HepG2 (cell line): Measurements from ENCODE around the gene VEGFB. TPM values are rescaled to one million over a fixed set of nuclear protein-coding genes. Genes with fewer than 3 reads are reported as not detected.

Experiments used
- GTF2F1 ChIP-seq: fragments of 150-350 bp; IDR thresholded peaks from 2 replicates; pipeline ENCODE4 v1.6.1; 2014; ENCODE audit warnings: low read length
- MEIS1 ChIP-seq: sonication (generic); formaldehyde crosslinking; IDR thresholded peaks from 2 replicates; pipeline ENCODE4 v1.9.0; 2021; ENCODE audit warnings: mild to moderate bottlenecking, missing genetic modification reagents, moderate library complexity, borderline replicate concordance
- NFYC ChIP-seq: IDR thresholded peaks from 2 replicates; pipeline ENCODE4 v1.6.1; 2016; ENCODE audit warnings: missing genetic modification reagents, missing compliant biosample characterization
- RAD51 ChIP-seq: fragments of 450-650 bp; IDR thresholded peaks from 2 replicates; pipeline ENCODE4 v1.6.1; 2016; ENCODE audit warnings: borderline replicate concordance
- SALL1 ChIP-seq: sonication (generic); formaldehyde crosslinking; IDR thresholded peaks from 2 replicates; pipeline ENCODE4 v1.8.0; 2022; ENCODE audit warnings: mild to moderate bottlenecking, missing genetic modification reagents
- SOX13 ChIP-seq, 3 experiments: fragments of 450-650 bp in 1 of 3; sonication (generic) in 1 of 3; formaldehyde crosslinking in 1 of 3; IDR thresholded peaks in 2 of 3; conservative IDR thresholded peaks in 1 of 3; 2 replicates each; pipeline versions ENCODE4 v1.5.0 to v1.6.1; 2016 to 2020; ENCODE audit warnings: antibody characterized with exemption in 1 of 3, mild to moderate bottlenecking in 1 of 3, missing compliant biosample characterization in 1 of 3, missing genetic modification reagents in 1 of 3, moderate library complexity in 1 of 3
- TBP ChIP-seq: sonication (generic); formaldehyde crosslinking; IDR thresholded peaks from 2 replicates; pipeline ENCODE4 v1.5.0; 2020; ENCODE audit warnings: missing genetic modification reagents
- U2AF1 ChIP-seq: fragments of 200-400 bp; formaldehyde crosslinking; optimal IDR thresholded peaks from 2 replicates; pipeline ENCODE3; 2017; ENCODE audit warnings: mild to moderate bottlenecking, low read depth, low read length
- ZNF143 ChIP-seq: sonication (generic); formaldehyde crosslinking; IDR thresholded peaks from 2 replicates; pipeline ENCODE4 v1.4.0; 2020; ENCODE audit warnings: missing genetic modification reagents
- ZNF256 ChIP-seq: sonication (generic); formaldehyde crosslinking; conservative IDR thresholded peaks from 2 replicates; pipeline ENCODE4 v1.4.0; 2020; ENCODE audit warnings: missing genetic modification reagents
- polyA plus RNA-seq, 8 experiments: library from polyadenylated mRNA; depleted of rRNA in 3 of 8; stranded (reverse) in 7 of 8; unstranded in 1 of 8; fragments of >200 nt; fragmentation: Illumina TruSeq in 4 of 8; extraction: Trizol in 4 of 8; gene quantifications; 2 replicates each; pipeline versions ENCODE4 v1.2.1 to v1.2.3, GENCODE V29; 2011 to 2016; ENCODE audit warnings: low read depth in 4 of 8, missing spikeins in 1 of 8, mixed read lengths in 1 of 8; ENCODE audit not compliant: insufficient read depth in 1 of 8
- total RNA-seq, 5 experiments: library from RNA; depleted of rRNA; stranded (reverse); fragments of >200 nt; fragmentation: Illumina TruSeq; extraction: Trizol; gene quantifications; 2 replicates each; pipeline ENCODE4 v1.2.3, GENCODE V29; 2016; ENCODE audit warnings: low read depth in 1 of 5
- TF ChIP-seq, protein P1 (sequence below): sonication (generic); formaldehyde crosslinking; IDR thresholded peaks from 2 replicates; pipeline ENCODE4 v1.4.0; 2020; ENCODE audit warnings: mild to moderate bottlenecking, missing genetic modification reagents
- TF ChIP-seq, protein P2 (sequence below): sonication (generic); formaldehyde crosslinking; IDR thresholded peaks from 2 replicates; pipeline ENCODE4 v1.4.0; 2020; ENCODE audit warnings: mild to moderate bottlenecking, missing genetic modification reagents
- TF ChIP-seq, protein P3 (sequence below): sonication (generic); formaldehyde crosslinking; IDR thresholded peaks from 2 replicates; pipeline ENCODE4 v1.9.0; 2021; ENCODE audit warnings: missing genetic modification reagents, mild to moderate bottlenecking, borderline replicate concordance
- TF ChIP-seq, protein P4 (sequence below): sonication (generic); formaldehyde crosslinking; IDR thresholded peaks from 2 replicates; pipeline ENCODE4 v1.4.0; 2020; ENCODE audit warnings: mild to moderate bottlenecking, low read depth, missing genetic modification reagents
- TF ChIP-seq, protein P5 (sequence below): sonication (generic); formaldehyde crosslinking; IDR thresholded peaks from 2 replicates; pipeline ENCODE4 v1.4.0; 2020; ENCODE audit warnings: missing genetic modification reagents

The VEGFB gene
- total and polyA plus RNA-seq, 2 of the 13 experiments (the other 11 are each of a cell fraction or from before 2014, with no cell fraction given): 9.0 to 11.3 TPM

DNA sequence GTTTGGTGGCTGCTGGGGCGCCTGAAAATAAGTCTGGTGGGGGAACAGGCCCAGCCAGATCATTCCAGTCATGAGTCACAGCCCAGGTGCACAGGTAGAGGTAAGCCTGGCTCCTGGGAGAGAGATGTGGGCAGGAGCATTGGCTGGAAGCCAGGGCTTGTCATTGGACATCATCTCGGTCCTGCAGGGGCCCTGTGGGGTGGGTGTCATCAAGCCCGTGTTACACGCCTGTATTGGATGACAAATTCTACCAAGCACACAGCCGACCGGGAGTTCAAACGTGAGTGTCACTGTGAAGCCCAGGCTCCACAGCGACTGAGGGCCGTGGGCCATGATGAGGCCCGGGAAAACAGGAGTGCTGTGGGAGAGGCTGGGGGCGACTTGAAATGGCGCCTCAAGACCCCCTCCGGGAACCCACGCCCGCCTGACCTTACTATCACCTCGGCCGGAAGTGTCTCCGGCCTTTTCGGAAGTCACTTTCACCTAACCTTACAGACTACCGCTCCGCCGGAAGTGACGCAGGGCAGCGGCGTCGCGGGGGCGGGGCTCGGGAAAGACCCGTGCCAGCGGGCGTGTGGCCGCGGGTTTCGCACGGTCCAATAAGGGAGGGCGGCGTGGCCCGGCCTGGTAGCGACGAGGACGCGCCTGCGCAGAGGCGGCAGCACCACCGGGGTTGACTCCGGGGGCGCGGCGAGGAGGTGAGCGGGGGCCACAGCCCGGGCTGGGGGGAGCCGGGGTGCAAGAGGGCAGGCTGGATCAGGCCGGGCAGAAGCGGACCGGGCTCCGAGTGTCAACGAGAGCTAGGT, 6.3 kb downstream of the VEGFB start, which contains the start of gene FKBP2 (continued):
- TF ChIP-seq, protein P1, sequence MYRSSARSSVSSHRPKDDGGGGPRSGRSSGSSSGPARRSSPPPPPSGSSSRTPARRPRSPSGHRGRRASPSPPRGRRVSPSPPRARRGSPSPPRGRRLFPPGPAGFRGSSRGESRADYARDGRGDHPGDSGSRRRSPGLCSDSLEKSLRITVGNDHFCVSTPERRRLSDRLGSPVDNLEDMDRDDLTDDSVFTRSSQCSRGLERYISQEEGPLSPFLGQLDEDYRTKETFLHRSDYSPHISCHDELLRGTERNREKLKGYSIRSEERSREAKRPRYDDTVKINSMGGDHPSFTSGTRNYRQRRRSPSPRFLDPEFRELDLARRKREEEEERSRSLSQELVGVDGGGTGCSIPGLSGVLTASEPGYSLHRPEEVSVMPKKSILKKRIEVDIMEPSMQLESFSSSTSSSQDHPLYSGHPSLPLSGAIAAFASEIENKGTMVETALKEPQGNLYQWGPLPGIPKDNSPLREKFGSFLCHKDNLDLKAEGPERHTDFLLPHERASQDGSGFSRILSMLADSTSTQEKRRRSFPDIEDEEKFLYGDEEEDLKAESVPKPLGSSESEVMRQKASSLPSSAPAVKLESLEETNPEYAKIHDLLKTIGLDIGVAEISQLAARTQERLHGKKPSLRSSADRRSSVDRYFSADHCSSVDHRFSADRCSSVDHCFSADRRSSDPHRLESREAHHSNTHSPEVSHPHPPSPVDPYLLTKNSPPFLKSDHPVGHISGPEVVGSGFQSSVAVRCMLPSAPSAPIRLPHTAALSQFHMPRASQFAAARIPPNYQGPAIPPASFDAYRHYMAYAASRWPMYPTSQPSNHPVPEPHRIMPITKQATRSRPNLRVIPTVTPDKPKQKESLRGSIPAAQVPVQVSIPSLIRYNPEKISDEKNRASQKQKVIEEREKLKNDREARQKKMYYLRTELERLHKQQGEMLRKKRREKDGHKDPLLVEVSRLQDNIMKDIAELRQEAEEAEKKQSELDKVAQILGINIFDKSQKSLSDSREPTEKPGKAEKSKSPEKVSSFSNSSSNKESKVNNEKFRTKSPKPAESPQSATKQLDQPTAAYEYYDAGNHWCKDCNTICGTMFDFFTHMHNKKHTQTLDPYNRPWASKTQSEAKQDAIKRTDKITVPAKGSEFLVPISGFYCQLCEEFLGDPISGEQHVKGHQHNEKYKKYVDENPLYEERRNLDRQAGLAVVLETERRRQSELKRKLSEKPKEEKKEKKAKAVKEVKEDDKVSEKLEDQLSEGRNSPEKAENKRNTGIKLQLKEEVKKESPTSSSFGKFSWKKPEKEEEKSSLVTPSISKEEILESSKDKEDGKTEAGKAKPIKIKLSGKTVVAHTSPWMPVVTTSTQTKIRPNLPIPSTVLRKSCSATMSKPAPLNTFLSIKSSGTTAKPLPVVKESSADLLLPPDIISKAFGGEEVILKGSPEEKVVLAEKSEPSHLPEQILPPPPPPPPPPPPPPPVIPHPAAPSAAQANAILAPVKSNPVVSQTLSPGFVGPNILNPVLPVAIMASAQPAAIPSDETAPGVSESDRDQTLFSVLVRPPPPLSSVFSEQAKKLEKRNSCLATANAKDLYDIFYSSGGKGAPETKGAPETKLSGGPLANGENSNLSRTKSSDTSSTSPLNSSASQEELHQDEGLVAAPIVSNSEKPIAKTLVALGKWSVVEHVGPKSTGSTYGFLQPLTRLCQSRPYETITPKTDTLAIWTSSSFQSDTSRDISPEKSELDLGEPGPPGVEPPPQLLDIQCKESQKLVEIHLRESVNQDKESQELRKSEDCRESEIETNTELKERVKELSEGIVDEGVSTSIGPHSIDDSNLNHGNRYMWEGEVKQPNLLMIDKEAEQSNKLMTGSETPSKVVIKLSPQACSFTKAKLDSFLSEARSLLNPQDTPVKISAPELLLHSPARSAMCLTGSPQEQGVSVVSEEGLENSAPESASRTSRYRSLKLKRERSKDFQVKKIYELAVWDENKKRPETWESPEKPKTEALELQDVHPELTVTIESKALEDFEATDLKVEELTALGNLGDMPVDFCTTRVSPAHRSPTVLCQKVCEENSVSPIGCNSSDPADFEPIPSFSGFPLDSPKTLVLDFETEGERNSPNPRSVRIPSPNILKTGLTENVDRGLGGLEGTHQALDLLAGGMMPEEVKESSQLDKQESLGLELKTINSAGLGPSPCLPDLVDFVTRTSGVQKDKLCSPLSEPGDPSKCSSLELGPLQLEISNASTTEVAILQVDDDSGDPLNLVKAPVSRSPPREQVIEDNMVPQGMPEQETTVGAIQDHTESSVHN (CRISPR knock-in tag): peak; percentile 28; the same call in 1 of the 2 replicates
- TF ChIP-seq RAD51: no peak
- TF ChIP-seq U2AF1: no peak
- peak; percentile 82 for TF ChIP-seq ZNF256
- TF ChIP-seq SOX13 (IDR thresholded peaks at IDR 0.05): no peak
- no peak for TF ChIP-seq SOX13 (CRISPR knock-in tag; conservative IDR thresholded peaks at IDR 0.05 in 1 of 2, IDR thresholded peaks at IDR 0.05 in 1 of 2)
- TF ChIP-seq, protein P2, sequence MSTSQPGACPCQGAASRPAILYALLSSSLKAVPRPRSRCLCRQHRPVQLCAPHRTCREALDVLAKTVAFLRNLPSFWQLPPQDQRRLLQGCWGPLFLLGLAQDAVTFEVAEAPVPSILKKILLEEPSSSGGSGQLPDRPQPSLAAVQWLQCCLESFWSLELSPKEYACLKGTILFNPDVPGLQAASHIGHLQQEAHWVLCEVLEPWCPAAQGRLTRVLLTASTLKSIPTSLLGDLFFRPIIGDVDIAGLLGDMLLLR: no peak
- peak; percentile 59; the same call in 1 of the 2 replicates for TF ChIP-seq ZNF143 (CRISPR knock-in tag)
- TF ChIP-seq TBP: no peak
- TF ChIP-seq, protein P3, sequence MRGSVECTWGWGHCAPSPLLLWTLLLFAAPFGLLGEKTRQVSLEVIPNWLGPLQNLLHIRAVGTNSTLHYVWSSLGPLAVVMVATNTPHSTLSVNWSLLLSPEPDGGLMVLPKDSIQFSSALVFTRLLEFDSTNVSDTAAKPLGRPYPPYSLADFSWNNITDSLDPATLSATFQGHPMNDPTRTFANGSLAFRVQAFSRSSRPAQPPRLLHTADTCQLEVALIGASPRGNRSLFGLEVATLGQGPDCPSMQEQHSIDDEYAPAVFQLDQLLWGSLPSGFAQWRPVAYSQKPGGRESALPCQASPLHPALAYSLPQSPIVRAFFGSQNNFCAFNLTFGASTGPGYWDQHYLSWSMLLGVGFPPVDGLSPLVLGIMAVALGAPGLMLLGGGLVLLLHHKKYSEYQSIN (CRISPR knock-in tag): no peak
- peak; percentile 58 for TF ChIP-seq SALL1 (CRISPR knock-in tag)
- peak; percentile 86 for TF ChIP-seq NFYC (CRISPR knock-in tag)
- TF ChIP-seq GTF2F1: no peak
- TF ChIP-seq, protein P4, sequence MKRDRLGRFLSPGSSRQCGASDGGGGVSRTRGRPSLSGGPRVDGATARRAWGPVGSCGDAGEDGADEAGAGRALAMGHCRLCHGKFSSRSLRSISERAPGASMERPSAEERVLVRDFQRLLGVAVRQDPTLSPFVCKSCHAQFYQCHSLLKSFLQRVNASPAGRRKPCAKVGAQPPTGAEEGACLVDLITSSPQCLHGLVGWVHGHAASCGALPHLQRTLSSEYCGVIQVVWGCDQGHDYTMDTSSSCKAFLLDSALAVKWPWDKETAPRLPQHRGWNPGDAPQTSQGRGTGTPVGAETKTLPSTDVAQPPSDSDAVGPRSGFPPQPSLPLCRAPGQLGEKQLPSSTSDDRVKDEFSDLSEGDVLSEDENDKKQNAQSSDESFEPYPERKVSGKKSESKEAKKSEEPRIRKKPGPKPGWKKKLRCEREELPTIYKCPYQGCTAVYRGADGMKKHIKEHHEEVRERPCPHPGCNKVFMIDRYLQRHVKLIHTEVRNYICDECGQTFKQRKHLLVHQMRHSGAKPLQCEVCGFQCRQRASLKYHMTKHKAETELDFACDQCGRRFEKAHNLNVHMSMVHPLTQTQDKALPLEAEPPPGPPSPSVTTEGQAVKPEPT: no peak
- no peak for TF ChIP-seq MEIS1
- TF ChIP-seq, protein P5, sequence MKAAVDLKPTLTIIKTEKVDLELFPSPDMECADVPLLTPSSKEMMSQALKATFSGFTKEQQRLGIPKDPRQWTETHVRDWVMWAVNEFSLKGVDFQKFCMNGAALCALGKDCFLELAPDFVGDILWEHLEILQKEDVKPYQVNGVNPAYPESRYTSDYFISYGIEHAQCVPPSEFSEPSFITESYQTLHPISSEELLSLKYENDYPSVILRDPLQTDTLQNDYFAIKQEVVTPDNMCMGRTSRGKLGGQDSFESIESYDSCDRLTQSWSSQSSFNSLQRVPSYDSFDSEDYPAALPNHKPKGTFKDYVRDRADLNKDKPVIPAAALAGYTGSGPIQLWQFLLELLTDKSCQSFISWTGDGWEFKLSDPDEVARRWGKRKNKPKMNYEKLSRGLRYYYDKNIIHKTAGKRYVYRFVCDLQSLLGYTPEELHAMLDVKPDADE (CRISPR knock-in tag): 0 out of 2 replicates have a peak, but pooled peaks have one; percentile 57
